NCI-H1694 treated with DMSO at 0.1 percent for 48 hours (cell line): Measurements from ENCODE around the gene CARM1.
A peak's percentile ranks its signal among the peaks of the same experiment; 100 is the strongest.
"Not testable (repeated sequence)": the region's sequence is repeated elsewhere in the genome, so short reads cannot be mapped to it uniquely, and the experiment has no call there.

Experiments
- DNase-seq: peaks from one replicate; lab custom pipeline; 2025; lab: John Stamatoyannopoulos, UW

CARM1 gene

DNA sequence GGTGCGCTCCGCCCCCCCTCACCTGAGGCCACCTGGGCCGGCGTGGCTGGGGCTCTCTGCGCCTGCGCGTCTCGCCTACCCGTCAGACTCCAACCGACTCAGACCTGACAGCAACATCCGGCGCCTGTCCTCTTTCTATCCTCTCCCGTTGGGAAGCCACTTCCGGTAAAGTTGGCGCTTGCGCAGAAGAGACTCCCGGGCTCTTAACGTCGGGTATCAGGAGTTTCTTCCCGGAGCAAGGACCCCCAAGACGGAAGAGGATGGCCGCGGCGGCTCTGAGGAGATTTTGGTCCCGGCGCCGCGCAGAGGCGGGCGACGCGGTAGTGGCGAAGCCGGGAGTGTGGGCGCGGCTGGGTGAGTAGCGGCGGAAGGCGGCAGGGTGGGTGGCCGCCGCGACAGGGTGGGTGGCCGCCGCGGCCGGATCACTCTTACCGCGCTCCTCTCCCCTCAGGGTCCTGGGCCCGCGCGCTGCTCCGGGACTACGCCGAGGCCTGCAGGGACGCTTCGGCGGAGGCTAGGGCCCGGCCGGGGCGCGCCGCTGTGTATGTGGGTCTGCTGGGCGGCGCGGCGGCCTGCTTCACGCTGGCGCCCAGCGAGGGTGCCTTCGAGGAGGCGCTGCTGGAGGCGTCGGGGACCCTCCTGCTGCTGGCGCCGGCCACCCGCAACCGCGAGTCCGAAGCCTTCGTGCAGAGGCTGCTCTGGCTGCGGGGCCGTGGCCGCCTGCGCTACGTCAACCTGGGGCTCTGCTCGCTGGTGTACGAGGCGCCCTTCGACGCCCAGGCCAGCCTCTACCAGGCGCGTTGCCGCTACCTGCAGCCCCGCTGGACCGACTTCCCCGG, 57.4 kb downstream of the CARM1 start, which contains the start of the genes TIMM29 and YIPF2:
TSS of gene TIMM29 (plus strand) at position 249 of the 839 bp plus-strand sequence. CDS start at position 261, 12 bp downstream.
TSS of gene YIPF2 (minus strand) at position 77 of the 839 bp plus-strand sequence. CDS start 229 bp downstream, outside the sequence.
- peak; percentile 94 for DNase-seq

DNA sequence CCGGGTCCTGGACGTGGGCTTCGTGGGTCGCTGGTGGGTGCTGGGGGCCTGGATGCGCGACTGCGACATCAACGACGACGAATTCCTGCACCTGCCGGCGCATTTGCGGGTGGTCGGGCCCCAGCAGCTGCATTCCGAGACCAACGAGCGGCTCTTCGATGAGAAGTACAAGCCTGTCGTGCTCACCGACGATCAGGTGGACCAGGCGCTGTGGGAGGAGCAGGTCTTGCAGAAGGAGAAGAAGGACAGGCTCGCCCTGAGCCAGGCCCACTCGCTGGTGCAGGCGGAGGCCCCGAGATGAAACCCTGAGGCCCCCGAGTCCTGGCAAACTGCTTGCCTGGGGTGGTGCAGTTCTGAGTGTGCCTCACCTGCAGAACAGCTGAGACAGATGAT, 58.0 kb downstream of the CARM1 start:
- DNase-seq, result no peak

DNA sequence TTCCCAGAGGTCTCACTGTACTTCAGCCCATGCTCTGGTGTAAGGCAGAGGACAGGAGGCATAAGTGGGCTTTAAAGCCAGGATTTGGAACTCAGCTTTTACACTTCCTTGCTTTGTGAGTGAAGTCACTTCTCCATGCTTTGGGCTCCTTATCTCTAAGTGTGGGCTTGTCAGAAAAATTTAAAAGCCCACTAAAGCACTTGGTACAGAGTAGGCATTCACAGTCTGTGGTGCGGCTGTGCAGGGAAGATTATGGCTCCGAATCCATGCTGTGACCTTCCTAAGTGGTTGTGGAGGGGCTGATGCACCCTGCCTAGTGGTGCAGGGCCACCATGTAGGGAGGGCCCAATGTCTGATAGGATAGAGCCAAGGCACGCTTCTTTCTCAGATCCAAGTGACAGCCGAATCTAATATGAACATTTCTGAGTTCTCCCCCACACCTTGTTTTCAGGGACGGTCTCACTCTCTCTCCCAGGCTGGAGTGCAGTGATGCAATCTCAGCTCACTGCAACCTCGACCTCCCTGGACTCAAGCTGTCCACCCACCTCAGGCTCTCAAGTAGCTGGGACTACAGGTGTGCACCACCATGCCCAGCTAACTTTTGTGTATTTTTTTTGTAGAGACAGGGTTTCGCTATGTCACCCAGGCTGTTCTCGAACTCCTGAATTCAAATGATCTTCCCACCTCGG, 64.2 kb downstream of the CARM1 start:
- no peak for DNase-seq

DNA sequence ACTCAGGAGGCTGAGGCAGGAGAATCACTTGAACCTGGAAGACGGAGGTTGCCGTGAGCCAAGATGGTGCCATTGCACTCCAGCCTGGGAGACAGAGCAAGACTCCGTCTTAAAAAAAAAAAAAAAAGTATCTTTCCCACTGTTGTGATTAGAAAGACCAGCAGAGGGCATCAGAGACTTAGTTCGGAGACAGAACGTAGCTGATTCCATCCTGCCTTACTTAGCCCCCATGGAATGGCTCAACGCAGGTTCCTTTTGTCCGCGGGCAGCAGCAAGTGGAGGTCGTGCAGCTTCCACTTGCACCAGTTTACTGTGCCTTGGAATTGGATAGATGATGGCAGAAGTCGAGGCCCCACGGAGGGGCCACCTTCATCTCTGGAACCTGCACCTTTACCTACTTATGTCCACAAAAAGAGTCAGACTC, 65.3 kb downstream of the CARM1 start:
- peak; percentile 72 for DNase-seq

DNA sequence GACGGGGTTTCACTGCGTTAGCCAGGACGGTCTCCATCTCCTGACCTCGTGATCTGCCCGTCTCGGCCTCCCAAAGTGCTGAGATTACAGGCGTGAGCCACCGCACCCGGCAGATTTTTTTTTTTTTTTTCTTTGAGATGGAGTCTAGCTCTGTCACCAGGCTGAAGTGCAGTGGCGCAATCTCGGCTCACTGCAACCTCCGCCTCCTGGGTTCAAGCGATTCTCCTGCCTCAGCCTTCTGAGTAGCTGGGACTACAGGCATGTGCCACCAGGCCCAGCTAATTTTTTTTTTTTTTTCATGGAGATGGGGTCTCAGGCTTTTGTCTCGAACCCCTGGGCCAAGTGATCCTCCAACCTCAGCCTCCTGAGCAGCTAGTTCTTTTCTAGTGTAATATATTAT, 70.3 kb downstream of the CARM1 start:
- not testable (repeated sequence) for DNase-seq

DNA sequence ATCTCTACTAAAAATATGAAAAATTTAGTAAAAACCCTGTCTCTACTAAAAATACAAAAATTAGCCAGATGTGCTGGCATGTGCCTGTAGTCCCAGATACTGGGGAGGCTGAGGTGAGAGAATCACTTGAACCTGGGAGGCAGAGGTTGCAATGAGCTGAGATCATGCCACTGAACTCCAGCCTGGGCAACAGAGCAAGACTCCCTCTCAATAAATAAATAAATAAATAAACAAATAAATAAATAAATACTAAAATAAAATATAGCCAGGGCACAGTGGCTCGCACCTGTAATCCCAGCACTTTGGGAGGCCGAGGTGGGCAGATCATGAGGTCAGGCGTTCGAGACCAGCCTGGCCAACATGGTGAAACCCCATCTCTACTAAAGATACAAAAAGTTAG, 72.1 kb downstream of the CARM1 start:
- not testable (repeated sequence) for DNase-seq

DNA sequence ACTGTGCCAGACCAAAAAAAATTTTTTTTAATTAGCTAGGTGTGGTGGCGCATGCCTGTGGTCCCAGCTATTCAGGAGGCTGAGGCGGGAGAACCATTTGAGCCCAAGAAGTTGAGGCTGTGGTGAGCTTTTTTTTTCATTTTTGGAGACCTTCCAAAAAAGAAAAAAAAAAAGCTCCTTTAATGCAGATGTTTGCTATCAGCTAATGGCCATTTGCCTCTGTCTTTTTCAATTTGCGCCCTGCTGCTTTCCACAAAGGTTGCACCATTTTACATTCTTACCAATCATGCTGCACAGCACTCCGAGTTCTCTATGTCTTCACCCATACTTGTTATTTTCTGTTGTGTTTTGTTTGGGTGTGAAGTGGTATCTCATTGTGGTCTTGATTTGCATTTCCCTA, 73.9 kb downstream of the CARM1 start:
- DNase-seq, result no peak

DNA sequence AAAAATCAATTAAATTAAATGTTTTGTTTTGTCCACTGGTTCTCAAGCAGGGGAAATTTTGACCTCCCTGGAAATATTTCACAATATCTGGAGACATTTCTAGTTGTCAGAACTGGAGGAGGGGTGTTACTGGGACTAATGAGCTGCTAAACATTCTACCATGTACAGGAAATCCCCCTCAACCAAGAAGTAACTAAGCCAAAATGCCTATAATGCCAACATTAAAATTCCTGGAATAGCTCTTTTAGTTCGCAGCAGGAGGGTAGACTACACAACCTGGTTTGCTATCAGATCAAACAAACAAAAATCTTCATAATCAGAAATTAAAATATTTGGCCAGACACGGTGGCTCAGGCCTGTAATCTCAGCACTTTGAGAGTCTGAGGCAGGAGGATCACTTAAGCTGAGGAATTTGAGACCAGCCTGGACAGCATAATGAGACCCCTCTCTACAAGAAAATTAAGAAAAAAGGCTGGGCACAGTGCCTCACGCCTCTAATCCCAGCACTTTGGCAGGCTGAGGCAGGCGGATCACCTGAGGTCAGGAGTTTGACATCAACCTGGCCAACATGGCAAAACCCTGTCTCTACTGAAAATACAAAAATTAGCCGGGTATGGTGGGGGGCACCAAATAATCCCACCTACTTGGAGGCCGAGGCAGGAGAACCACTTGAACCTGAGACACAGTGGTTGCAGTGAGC, 75.8 kb downstream of the CARM1 start:
- DNase-seq, result no peak

DNA sequence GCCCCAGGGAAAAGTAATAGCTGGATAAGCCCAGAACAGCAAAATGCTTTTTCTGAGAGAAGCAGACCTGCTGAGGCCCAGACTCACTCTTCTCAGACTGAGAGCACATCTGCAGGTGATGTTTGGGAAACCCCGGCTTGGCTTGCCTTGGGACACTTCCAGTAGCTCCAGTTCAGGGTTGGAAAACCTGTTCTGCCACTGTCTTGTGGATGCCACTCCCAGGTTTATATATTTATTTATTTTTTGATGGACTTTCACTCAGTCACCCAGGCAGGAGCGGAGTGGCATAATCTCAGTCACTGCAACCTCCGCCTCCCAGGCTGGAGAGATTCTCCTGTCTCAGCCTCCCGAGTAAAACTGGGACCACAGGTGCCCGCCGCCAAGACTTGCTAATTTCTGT, 81.5 kb downstream of the CARM1 start:
- no peak for DNase-seq

DNA sequence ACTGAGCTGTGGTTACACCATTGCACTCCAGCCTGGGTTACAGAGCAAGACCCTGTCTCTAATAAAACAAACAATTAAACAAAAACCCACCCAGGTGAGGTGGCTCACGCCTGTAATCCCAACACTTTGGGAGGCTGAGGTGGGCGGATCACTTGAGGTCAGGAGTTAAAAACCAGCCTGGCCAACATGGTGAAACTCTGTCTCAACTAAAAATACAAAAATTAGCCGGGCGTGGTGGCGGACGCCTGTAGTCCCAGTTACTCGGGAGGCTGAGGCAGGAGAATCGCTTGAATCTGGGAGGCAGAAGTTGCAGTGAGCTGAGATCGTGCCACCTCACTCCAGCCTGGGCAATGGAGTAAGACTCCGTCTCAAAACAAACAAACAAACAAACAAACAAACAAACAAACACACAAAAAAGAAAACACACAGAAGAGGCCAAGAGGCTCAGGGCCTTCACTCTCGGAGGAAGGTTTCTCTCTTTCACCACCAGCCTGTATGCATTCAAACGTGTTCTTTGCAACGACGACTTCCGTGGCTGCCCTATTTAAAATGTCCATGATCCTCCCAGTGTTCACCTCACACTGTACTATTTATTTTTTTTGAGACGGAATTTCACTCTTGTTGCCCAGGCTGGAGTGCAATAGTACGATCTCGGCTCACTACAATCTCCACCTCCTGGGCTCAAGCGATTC, 88.1 kb downstream of the CARM1 start:
- DNase-seq, result not testable (repeated sequence)

DNA sequence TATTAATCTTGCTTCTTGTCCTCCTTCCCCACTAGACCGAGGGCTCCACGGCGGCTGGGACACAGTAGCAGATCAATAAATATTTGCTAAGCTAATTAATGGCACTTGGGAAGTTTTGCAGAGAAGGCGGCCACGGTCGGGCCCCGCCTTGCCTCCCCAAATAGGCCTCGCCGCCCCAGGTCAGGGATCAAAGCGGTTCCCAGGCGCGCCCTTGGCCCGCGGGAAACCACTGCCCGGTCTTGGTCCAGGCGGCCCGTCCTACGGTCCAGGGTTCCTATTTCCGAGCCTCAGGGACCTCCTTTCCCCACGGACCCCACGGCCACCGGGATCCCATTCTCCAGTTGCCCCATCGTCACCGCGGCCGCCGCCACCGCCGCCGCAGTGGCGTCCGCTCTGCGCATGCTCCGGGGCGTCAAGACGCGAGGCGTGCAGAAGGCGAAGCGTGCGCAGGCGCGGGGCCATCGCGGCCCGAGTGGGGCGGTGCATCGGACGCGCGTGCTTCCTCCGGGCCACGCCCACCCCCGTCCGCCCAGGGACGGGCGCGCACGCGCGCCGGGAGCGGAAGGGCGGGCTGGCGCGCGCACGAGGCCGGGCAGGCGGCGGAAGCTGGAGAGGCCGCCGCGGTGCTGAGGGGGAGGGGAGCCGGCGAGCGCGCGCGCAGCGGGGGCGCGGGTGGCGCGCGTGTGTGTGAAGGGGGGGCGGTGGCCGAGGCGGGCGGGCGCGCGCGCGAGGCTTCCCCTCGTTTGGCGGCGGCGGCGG, 89.1 kb downstream of the CARM1 start, which contains the start of gene SMARCA4:
TSS of gene SMARCA4 (plus strand) at position 717 of the 759 bp plus-strand sequence. CDS start 23,122 bp downstream, outside the sequence.
- DNase-seq, result peak; percentile 80

DNA sequence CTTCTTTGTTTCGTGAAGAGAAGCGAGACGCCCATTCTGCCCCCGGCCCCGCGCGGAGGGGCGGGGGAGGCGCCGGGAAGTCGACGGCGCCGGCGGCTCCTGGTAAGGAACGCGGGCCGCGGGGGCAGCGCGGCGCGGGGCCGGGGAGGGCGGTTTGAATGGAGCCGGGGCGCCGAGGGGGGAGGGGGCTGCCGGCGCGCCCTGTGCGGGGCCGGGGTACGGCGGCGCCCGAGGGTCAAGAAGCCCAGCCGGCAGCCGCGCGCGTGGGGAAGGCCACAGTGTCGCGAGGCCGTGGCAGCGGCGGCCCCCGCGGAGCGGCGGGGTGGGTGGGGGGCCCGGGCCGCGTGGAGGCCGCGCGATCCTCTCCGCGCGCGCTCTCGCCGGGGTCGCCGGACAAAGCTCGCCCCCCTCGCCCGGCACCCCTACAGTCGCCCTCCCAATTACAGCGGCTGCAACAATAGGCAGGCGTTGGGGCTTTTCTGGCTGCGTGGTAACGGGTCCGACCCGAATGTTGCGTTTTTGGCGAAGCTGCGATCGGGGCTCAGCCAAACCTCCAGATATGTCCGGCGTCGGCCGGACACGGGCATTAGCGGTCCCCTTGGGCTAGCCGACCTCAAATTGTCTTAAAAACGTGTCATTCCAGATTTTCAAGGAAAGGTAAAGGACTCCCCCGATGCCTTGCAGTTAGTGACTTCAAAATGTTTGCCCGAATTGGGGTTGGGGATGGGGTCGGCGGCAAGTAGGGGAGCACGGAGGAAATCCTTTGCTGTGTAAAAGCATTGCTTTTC, 89.9 kb downstream of the CARM1 start:
- no peak for DNase-seq

DNA sequence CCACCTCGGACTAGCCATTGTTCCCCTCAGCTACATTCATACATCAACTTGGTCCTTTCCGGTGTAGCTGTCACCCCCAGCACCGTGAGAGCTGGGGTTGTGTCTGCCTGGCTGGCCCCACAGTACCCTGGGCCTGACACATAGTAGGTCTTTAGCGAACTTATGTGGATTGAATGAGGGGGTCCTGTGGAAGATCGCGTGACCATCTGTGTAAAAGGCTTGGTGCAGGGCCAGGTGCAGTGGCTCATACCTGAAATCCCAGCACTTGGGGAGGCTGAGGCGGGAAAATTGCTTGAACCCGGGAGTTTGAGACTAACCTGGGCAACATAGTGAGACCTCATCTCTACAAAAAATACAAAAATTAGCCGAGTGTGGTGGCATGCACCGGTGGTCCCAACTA, 91.5 kb downstream of the CARM1 start:
- no peak for DNase-seq

DNA sequence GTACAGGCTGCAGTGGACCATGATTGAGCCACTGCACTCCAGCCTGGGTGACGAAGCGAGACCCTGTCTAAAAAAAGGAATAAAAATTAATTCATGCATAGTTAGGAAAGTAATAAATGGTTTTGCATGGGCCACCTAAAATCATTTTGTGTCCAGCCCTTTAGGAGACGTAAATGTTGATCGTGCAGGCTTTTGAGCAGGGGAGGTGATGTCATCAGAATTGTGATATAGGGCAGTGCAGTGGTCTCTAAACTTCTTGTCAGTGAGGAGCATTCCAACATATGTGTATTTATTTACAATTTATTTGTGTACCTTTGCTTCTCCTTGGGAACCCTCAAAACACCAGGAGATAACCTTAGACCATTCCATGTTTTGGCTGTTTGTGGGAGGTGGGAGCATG, 92.5 kb downstream of the CARM1 start:
- no peak for DNase-seq

DNA sequence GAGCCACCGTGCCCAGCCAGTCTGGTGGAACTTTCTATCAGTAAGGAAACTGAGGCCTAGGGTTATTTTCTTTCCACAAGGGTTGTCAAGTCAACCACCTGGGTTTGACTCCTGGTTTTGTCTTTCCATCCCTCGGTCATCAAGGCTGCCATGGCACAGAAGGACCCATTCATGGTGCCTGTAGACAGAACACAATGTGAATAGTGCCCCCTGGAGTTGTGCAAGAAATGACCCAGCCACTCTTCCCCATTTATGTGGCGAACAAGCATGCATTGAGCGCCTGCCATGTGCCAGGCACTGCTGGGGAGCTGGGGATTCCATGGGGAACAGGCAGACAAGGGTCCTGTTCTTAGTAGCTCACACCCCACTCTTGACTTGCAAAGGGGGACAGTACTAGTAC, 93.5 kb downstream of the CARM1 start:
- no peak for DNase-seq

DNA sequence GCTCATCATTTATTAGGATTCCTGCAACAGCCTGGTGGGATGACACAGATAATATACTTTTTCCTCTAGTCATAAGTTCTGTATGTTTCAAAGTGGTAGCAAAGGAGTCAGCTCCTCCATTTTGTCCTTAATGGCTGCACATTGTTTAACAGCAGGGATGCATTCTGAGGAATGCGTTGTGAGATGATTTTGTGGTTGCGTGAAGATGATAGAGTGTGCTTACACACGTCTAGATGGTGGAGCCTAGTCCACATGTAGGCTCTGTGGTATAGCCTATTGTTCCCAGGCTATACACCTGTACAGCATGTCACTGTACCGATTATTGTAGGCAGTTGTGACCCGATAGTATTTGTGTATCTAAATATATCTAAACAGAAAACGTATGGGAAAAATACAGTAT, 94.0 kb downstream of the CARM1 start:
- DNase-seq, result no peak

DNA sequence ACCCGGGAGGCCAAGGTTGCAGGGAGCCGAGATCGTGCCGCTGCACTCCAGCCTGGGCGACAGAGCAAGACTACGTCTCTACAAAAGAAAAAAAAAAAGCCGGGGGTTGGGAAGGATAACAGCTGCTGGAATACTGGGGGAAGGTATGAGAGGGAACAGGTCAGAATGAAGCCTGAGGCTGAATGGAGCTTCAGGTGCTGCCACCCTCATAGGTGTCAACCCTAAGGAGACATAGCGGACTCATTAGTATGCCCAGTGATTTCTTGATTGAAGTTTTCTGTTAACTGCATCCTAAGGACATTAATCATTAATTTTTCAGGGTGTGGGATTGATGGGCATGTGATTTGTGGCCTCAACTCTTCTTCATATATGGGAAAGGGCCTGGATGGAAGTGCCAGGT, 95.5 kb downstream of the CARM1 start:
- DNase-seq, result no peak

DNA sequence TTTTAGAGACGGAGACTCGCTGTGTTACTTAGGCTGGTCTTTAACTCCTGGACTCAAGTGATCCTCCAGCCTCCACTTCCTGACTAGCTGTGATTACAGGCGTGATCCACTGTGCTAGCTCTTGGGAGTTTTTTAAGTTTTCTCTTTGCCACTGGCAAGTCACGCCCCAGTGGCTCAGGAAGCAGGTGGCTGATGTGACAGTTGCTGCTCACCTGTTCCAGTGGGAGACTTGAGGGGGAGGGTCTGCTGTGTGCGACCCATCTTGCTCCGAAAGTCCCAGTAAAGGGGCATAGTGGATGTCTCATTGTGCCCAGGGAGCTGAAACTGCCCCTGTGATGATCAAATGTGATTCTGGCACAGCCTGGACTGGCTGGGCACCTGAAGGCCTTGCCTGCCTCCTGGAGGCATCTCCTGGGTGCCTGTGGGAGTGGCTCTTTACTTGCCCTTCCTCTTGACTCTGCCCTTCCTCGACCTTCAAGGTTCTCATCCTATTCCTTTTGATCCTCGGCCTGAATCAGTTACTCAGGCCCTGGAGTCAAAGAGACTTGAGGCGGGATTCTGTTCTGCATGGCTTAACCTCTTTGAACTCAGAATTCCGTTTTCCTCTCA, 97.3 kb downstream of the CARM1 start:
- DNase-seq, result no peak

DNA sequence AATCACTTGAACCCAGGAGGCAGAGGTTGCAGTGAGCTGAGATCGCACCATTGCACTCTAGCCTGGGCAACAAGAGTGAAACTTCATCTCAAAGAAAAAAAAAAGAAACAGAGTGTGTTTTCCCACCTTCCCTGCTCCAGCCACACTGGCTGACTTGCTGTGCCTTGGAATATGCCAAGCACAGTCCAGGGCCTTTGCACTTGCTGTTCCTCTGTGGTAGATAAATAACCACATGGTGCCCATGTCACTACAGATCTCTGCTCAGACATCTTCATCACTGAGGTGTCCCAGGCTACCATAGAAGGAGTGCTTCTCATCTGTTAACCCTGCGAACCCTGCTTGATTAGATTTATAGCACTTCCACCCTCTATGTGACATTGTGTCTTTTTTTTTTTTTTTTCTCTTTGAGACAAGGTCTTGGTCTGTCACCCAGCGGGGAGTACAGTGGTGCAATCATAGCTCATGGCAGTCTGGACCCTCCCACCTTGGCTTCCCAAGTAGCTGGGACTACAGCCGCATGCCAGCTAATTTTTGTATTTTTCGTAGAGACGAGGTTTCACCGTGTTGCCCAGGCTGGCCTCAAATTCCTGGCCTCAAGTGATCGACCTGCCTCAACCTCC, 99.9 kb downstream of the CARM1 start:
- DNase-seq, result no peak
